ENCODE measurements around the gene GIT1. TPM values are rescaled to one million over a fixed set of nuclear protein-coding genes. Genes with fewer than 3 reads are reported as not detected.

The GIT1 gene
- total and polyA plus RNA-seq, 4 experiments from 2014 or later = 4.2 to 82.8 (median 51.9) TPM

- Mint-ChIP-seq H3K27ac (peak overlapping the region; percentile 22 to 92 (median 87)), H3K4me3 (peak overlapping the region; percentile 71 to 96 (median 92)), H3K36me3 (peaks cover 0 to 6% of the 10 kb centered on the region in 2 donors), H3K4me1 (peaks cover 27 to 63% (median 49%) of the 10 kb centered on the region in 4 donors), H3K9me3 (no peaks in the 10 kb centered on the region), H3K27me3 (no peaks in the 10 kb centered on the region)
- Histone ChIP-seq H3K4me1 (ENCODE audit: insufficient read depth, low read length) (peaks cover 74% of the 10 kb centered on the region), H3K9me3 (ENCODE audit: control insufficient read depth in 1 of 2, low read length in 2 of 2) (no peaks in the 10 kb centered on the region), H3K27me3 (ENCODE audit: insufficient read depth, low read length) (no peaks in the 10 kb centered on the region), H3K36me3 (ENCODE audit: insufficient read depth, low read length) (no peaks in the 10 kb centered on the region), H3K27ac (ENCODE audit: low read depth, low read length) (peak overlapping the region; percentile 70), H3K4me3 (ENCODE audit: low read length in 2 of 2) (peak overlapping the region; percentile 21 to 82)
- DNase-seq = peak in 1 of 5 donors; percentile 58
- intact Hi-C loops (cut with micrococcal nuclease) = loop anchor here (1.0 kb wide), 2 partner anchors 10 to 221 kb away; no protein-coding TSS in a partner anchor
- CTCF ChIA-PET (ENCODE audit: partially characterized antibody) = interaction anchor here (0.7 to 5.0 kb wide), 9 partner anchors 10 to 341 kb away, joined by 3 to 123 read pairs (median 11); partner anchors contain the start of genes ABHD15 and TP53I13
- POLR2A ChIA-PET (ENCODE audit: partially characterized antibody) = interaction anchor here (0.6 to 6.0 kb wide), 8 partner anchors 8 to 220 kb away, joined by 3 to 109 read pairs (median 16); partner anchors contain the start of genes ABHD15 and TP53I13
These were observed 1.1 kb upstream of the GIT1 start for GRCh38 chr17:29590411-29591145.

DNA sequence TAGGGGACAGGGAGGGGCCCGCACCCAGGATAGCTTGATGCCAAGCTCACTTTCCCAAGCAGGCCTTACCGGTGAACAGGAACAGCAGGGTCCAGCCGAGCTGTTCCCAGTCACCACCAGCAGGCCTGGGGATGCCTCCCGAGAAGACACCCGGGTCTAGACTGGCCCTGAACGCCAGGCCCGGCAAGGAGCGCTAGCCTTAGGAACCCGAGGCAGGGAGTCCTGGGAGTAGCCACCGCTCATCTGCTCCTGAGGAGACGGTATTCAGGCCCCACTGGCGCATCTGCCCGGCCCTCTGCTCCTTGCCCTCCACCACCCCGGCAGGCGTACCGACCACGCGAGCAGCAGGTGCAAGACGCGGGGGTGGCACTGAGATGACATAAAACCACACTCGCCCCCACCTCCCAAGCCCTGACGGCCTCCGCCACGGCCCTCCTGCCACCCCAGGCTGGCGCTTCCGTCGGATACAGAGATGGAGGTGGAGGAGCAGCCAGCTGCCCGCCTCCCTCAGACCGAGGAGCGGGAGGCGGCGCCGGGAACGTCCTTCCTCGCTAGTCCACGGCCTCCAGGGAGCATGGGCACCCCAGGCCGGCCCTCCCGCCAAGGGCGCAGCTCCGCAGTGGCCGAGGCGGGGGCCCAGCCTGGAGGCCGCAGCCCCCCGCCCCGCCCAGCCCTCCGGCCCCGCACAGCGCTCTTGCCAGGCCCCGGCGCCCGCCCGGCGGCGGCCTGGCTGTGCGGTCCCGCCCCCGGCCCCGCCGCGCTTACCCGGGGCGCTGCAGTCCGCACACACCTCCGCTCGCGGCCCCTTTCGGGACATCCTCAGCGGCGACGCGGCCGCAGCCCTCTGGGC lies 661 bp downstream of the GIT1 start:
- Mint-ChIP-seq H3K9me3 (no peaks in the 10 kb centered on the region), H3K27ac (peak overlapping the region; percentile 68 to 97 (median 92)), H3K36me3 (peaks cover 0 to 4% of the 10 kb centered on the region in 2 donors), H3K27me3 (no peaks in the 10 kb centered on the region), H3K4me3 (peak overlapping the region; percentile 93 to 97 (median 95)), H3K4me1 (peaks cover 35 to 81% (median 60%) of the 10 kb centered on the region in 4 donors)
- ChIA-PET POLR2A (ENCODE audit: partially characterized antibody) (interaction anchor here (0.6 to 10.7 kb wide), 12 partner anchors 8 to 294 kb away, joined by 3 to 115 read pairs (median 5); partner anchors contain the start of genes ABHD15 and TP53I13), CTCF (ENCODE audit: partially characterized antibody) (interaction anchor here (0.9 to 28.5 kb wide), 5 partner anchors 9 to 342 kb away, joined by 3 to 523 read pairs (median 7); partner anchors contain the start of genes CORO6 and SSH2)
- no peaks in the 10 kb centered on the region for H3K36me3 ChIP-seq (ENCODE audit: insufficient read depth, low read length)
- H3K27ac ChIP-seq (ENCODE audit: low read depth, low read length) = peak overlapping the region; percentile 50
- no peaks in the 10 kb centered on the region for H3K9me3 ChIP-seq (ENCODE audit: control insufficient read depth in 1 of 2, low read length in 2 of 2)
- DNase-seq = peak in 4 of 5 donors; percentile 36 to 67 (median 39)
- H3K4me1 ChIP-seq (ENCODE audit: insufficient read depth, low read length) = peaks cover 85% of the 10 kb centered on the region
- no peaks in the 10 kb centered on the region for H3K27me3 ChIP-seq (ENCODE audit: insufficient read depth, low read length)
- peak overlapping the region; percentile 61 to 76 for H3K4me3 ChIP-seq (ENCODE audit: low read length in 2 of 2)
- intact Hi-C loops (cut with micrococcal nuclease) = loop anchor here (1.0 to 5.0 kb wide), 4 partner anchors 20 to 342 kb away; partner anchors contain the start of genes SSH2 and TP53I13

- Mint-ChIP-seq H3K9me3 (no peaks in the 10 kb centered on the region), H3K36me3 (peaks cover 0 to 4% of the 10 kb centered on the region in 2 donors), H3K4me3 (peak overlapping the region; percentile 93 to 97 (median 95)), H3K4me1 (peaks cover 35 to 85% (median 60%) of the 10 kb centered on the region in 4 donors), H3K27me3 (no peaks in the 10 kb centered on the region), H3K27ac (peak overlapping the region; percentile 86 to 97 (median 94))
- Histone ChIP-seq H3K9me3 (ENCODE audit: control insufficient read depth in 1 of 2, low read length in 2 of 2) (no peaks in the 10 kb centered on the region), H3K27me3 (ENCODE audit: insufficient read depth, low read length) (no peaks in the 10 kb centered on the region), H3K27ac (ENCODE audit: low read depth, low read length) (peak overlapping the region; percentile 50), H3K4me3 (ENCODE audit: low read length in 2 of 2) (peak overlapping the region; percentile 61 to 76), H3K36me3 (ENCODE audit: insufficient read depth, low read length) (no peaks in the 10 kb centered on the region), H3K4me1 (ENCODE audit: insufficient read depth, low read length) (peaks cover 82% of the 10 kb centered on the region)
- intact Hi-C loops (cut with micrococcal nuclease) = loop anchor here (5.0 kb wide), 1 partner anchor 174 kb away; no protein-coding TSS in a partner anchor
- POLR2A ChIA-PET (ENCODE audit: partially characterized antibody) = interaction anchor here (0.9 to 10.7 kb wide), 11 partner anchors 9 to 294 kb away, joined by 3 to 115 read pairs (median 6); partner anchors contain the start of genes ABHD15 and TP53I13
- DNase-seq = no peak
- CTCF ChIA-PET (ENCODE audit: partially characterized antibody) = interaction anchor here (0.8 to 28.5 kb wide), 6 partner anchors 9 to 342 kb away, joined by 3 to 523 read pairs (median 6); partner anchors contain the start of genes CORO6, SSH2 and TP53I13
These were observed 1.4 kb downstream of the GIT1 start for GRCh38 chr17:29588017-29588561.

DNA sequence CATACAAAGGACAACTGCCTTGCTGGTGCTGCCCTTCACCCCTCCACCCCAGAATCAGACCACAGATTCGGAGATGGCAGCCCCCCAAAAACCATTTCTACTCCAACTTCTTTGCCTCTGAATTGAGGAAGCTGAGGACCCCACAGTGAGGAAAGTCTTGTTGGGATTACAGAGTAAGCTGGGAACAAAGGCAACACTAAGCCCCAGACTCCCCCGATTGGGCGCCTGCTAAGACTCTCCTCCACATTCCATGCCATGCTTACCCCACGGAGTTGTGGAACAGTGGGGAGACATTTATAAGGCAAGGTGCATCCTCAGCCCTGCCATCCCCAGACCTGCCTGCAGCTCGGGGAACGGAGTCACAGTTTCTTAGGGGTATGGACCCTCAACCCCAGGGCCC lies 1.9 kb downstream of the GIT1 start:
- Mint-ChIP-seq H3K27me3 (no peaks in the 10 kb centered on the region), H3K4me1 (peaks cover 35 to 82% (median 58%) of the 10 kb centered on the region in 4 donors), H3K4me3 (peak overlapping the region; percentile 93 to 97 (median 95)), H3K36me3 (peaks cover 0 to 8% of the 10 kb centered on the region in 2 donors), H3K27ac (peak overlapping the region; percentile 30 to 94 (median 66)), H3K9me3 (no peaks in the 10 kb centered on the region)
- no peaks in the 10 kb centered on the region for H3K9me3 ChIP-seq (ENCODE audit: control insufficient read depth in 1 of 2, low read length in 2 of 2)
- H3K4me3 ChIP-seq (ENCODE audit: low read length in 2 of 2) = peak overlapping the region; percentile 61 to 76
- H3K27ac ChIP-seq (ENCODE audit: low read depth, low read length) = peak overlapping the region; percentile 50
- ChIA-PET POLR2A (ENCODE audit: partially characterized antibody) (interaction anchor here (1.0 to 10.7 kb wide), 9 partner anchors 9 to 218 kb away, joined by 3 to 115 read pairs (median 12); partner anchors contain the start of genes ABHD15 and TP53I13), CTCF (ENCODE audit: partially characterized antibody) (interaction anchor here (0.8 to 28.5 kb wide), 4 partner anchors 15 to 192 kb away, joined by 3 to 523 read pairs (median 7); partner anchors contain the start of genes CORO6 and TP53I13)
- no peak for DNase-seq
- no peaks in the 10 kb centered on the region for H3K27me3 ChIP-seq (ENCODE audit: insufficient read depth, low read length)
- H3K4me1 ChIP-seq (ENCODE audit: insufficient read depth, low read length) = peaks cover 79% of the 10 kb centered on the region
- no peaks in the 10 kb centered on the region for H3K36me3 ChIP-seq (ENCODE audit: insufficient read depth, low read length)
- intact Hi-C loops (cut with micrococcal nuclease) = loop anchor here (5.0 kb wide), 1 partner anchor 175 kb away; no protein-coding TSS in a partner anchor

- POLR2A ChIA-PET (ENCODE audit: partially characterized antibody) = interaction anchor here (1.4 to 12.9 kb wide), 6 partner anchors 18 to 217 kb away, joined by 3 to 127 read pairs (median 21); partner anchors contain the start of genes ABHD15 and TP53I13
These were observed 2.6 kb downstream of the GIT1 start for GRCh38 chr17:29586676-29587469.

More at GRCh38 chr17:29586676-29587469, 2.6 kb downstream of the GIT1 start:
- peak overlapping the region; percentile 59 to 97 (median 95) for H3K4me3 Mint-ChIP-seq
- Histone ChIP-seq H3K4me1 (ENCODE audit: insufficient read depth, low read length) (peaks cover 71% of the 10 kb centered on the region), H3K4me3 (ENCODE audit: low read length in 2 of 2) (no peak overlapping the region), H3K27ac (ENCODE audit: low read depth, low read length) (peak overlapping the region; percentile 50), H3K36me3 (ENCODE audit: insufficient read depth, low read length) (peaks cover 3% of the 10 kb centered on the region), H3K9me3 (ENCODE audit: control insufficient read depth in 1 of 2, low read length in 2 of 2) (no peaks in the 10 kb centered on the region), H3K27me3 (ENCODE audit: insufficient read depth, low read length) (no peaks in the 10 kb centered on the region)
- no peaks in the 10 kb centered on the region for H3K9me3 Mint-ChIP-seq
- intact Hi-C loops (cut with micrococcal nuclease) = loop anchor here (5.0 kb wide), 1 partner anchor 175 kb away; no protein-coding TSS in a partner anchor
- CTCF ChIA-PET (ENCODE audit: partially characterized antibody) = interaction anchor here (0.8 to 28.5 kb wide), 7 partner anchors 10 to 344 kb away, joined by 3 to 523 read pairs (median 5); partner anchors contain the start of genes CORO6 and TP53I13
- DNase-seq = no peak
- no peaks in the 10 kb centered on the region for H3K27me3 Mint-ChIP-seq
- peak overlapping the region; percentile 43 to 92 (median 73) for H3K27ac Mint-ChIP-seq
- peaks cover 38 to 75% (median 55%) of the 10 kb centered on the region in 4 donors for H3K4me1 Mint-ChIP-seq
- peaks cover 0 to 15% of the 10 kb centered on the region in 2 donors for H3K36me3 Mint-ChIP-seq

Data from CD4-positive, alpha-beta memory T cell (primary cell).